HG02938 (cell line): ENCODE data around the gene USP28.
"Not testable (repeated sequence)": the region's sequence is repeated elsewhere in the genome, so short reads cannot be mapped to it uniquely, and the experiment has no call there.

Source experiments
- ATAC-seq: cut with Tn5 transposase; IDR thresholded peaks from one replicate; pipeline ENCODE4 v1.9.1; 2021; ENCODE audit warnings: mild to moderate bottlenecking, moderate library complexity; ENCODE audit not compliant: unreplicated experiment

Gene USP28, protein sequence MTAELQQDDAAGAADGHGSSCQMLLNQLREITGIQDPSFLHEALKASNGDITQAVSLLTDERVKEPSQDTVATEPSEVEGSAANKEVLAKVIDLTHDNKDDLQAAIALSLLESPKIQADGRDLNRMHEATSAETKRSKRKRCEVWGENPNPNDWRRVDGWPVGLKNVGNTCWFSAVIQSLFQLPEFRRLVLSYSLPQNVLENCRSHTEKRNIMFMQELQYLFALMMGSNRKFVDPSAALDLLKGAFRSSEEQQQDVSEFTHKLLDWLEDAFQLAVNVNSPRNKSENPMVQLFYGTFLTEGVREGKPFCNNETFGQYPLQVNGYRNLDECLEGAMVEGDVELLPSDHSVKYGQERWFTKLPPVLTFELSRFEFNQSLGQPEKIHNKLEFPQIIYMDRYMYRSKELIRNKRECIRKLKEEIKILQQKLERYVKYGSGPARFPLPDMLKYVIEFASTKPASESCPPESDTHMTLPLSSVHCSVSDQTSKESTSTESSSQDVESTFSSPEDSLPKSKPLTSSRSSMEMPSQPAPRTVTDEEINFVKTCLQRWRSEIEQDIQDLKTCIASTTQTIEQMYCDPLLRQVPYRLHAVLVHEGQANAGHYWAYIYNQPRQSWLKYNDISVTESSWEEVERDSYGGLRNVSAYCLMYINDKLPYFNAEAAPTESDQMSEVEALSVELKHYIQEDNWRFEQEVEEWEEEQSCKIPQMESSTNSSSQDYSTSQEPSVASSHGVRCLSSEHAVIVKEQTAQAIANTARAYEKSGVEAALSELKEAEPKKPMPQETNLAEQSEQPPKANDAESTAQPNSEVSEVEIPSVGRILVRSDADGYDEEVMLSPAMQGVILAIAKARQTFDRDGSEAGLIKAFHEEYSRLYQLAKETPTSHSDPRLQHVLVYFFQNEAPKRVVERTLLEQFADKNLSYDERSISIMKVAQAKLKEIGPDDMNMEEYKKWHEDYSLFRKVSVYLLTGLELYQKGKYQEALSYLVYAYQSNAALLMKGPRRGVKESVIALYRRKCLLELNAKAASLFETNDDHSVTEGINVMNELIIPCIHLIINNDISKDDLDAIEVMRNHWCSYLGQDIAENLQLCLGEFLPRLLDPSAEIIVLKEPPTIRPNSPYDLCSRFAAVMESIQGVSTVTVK

DNA sequence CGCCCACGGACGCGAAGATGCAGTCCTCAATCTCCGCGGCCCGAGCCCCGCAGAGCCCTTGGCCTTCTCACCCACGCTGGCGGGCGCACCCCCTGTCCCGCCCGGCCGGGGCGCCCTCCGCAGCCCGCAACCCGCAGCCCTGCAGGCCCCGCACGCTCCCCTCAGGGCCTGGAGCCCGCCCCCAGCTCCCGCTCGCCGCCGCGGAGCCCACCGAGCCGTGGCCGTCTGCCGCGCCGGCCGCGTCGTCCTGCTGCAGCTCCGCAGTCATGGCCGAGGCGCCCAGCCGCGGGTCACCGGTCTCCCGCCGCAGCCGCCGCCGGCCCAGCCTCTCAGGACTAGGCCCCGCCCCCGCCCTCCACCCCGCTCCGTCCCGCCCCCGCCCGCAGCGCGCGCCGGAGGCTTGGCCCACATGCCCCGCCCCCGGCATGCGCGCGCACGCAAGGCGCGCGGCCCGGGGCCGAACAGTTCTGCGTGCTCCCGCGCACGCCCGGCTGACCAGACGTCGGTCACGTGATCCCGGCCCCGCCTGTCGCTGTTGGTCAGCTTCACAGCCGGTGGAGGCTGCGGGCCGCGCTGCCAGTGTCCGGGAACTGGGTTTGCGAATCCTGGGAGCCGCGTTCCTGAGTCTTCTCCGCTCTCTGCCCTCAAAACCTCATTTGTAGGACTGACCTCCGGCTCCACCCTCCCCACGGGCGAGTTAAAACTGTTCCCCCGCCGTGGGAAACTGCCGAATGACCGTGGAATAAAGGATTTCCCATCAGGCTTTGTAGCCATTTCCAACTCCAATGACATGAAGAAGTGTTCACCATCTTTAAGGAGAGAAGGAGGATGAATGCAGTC lies at the start of gene USP28:
TSS of gene USP28 (minus strand) at position 339 of the 840 bp plus-strand sequence. CDS start at position 268, 71 bp downstream.
- peak; percentile 84 for ATAC-seq

DNA sequence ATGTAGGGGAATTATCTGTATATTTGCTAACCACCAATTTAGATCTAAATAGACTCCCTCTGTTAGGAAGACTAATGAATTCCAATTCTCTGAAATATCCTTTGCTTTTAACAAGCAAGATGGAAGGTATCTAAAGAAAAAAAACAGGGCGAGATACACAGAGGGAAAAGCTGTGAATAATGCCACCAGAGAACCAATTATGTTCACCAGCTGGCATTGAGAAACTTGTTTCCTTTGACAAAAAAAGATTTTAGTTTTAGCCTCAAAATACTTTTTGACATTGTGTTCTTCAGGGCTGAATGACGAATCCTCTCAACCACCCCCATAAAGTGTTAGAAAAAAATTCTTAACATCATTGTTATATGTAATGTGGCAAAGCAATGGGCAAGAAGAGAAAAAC lies 48.2 kb upstream of the USP28 start:
- no peak for ATAC-seq

DNA sequence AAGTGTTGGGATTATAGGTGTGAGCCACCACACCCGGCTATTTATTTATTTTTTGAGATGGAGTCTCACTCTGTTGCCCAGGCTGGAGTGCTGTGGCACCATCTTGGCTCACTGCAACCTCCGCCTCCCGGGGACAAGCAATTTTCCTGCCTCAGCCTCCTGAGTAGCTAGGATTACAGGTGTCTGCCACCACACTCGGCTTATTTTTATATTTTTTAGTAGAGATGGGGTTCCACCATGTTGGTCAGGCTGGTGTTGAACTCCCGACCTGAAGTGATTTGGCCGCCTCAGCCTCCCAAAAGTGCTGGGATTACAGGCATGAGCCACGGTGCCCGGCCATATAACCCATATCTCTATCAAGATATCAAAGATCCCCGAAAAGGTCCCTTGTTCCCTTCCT lies 36.1 kb upstream of the USP28 start:
- ATAC-seq = not testable (repeated sequence)

DNA sequence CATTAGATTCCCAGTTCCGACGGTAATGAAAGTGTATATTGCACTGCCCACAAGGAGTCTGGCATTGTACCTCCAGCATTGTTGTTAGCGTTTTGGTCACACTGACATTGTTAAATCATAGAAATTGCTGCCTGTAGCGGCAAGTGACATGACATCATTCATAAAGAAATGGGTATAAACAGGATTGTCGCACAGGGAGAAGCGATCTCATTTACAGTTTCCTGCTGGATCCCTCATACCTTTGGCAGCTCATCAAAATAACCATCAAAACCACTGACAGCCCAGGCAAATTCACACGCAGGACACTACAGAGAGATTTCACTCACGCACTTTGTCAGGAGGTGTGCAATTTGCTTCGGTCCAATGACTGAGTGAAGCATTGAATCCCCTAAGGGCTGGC lies 32.7 kb upstream of the USP28 start:
- no peak for ATAC-seq

DNA sequence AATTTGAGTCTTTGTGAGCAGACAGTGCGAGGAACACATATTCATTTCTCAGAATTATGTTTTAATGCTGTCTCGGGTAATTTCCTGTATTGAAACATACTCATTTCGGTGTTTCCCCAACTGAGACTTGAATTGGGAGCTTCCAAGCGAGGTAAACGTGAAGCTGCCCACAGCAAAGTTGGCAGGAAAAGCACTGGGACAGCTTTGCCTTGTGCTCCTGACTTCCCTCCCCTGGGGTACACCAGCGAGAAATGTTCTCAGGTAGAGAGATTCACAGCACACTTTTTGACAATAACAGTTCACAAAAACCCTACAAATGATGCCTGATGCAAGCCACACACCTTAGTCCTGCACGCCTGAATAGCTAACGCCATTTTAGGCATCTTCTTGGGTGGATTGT lies 32.3 kb upstream of the USP28 start:
- ATAC-seq = no peak

DNA sequence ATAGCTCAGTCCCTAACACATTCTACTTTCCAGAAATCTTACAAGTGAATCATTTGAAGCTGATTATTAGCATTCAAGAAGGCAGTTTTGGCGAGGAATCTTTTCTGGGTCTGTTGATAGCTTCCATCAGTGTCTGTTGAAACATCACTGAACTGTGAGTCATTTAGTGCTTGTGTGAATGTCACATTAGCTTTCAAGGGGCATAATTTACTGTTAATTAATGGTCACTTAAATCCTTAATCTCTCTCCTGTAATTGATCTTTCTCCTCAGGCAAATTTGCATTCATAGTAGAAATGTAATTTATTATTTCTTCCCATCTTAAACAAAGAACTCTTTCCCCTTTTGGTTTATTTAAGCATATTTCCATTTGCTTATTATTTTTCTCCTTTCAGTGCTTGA lies 31.8 kb upstream of the USP28 start:
- no peak for ATAC-seq

DNA sequence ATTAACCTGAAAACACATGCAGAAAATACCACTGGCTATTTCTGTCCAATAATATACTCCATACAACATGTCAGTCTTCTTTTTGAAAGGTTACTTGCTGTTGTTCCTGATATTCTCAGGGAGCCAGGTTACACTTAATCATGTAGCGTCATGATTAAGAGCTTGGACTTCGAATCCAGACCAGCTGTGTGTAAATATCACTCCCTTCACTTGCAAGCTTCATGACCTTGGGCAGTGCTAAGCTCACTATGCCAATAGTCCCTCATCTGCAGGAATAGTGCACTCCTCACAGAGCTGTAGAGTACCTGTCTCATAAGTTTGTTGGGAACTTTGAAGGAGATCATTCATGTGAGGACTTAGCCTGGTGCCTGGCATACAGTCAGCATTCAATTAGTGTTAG lies 31.1 kb upstream of the USP28 start:
- ATAC-seq = no peak

DNA sequence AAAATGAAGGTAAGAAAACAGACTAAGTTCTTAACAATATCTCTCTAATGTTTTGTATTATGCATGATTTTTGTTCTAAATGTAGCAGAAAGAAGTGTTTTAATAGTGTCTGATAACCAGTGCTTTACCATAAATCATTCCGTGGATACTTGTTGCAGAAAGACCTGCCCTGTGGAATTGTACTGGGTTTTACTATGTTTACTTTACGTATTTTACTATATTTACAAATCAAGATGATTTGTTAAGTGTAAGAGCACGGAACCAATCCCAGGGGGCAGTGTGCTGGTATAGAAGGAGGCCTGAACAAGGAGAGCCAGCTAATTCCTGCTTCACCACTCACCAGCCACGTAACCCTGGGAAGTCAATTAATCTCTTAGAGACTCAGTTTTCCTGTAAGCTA lies 30.7 kb upstream of the USP28 start:
- ATAC-seq = no peak

DNA sequence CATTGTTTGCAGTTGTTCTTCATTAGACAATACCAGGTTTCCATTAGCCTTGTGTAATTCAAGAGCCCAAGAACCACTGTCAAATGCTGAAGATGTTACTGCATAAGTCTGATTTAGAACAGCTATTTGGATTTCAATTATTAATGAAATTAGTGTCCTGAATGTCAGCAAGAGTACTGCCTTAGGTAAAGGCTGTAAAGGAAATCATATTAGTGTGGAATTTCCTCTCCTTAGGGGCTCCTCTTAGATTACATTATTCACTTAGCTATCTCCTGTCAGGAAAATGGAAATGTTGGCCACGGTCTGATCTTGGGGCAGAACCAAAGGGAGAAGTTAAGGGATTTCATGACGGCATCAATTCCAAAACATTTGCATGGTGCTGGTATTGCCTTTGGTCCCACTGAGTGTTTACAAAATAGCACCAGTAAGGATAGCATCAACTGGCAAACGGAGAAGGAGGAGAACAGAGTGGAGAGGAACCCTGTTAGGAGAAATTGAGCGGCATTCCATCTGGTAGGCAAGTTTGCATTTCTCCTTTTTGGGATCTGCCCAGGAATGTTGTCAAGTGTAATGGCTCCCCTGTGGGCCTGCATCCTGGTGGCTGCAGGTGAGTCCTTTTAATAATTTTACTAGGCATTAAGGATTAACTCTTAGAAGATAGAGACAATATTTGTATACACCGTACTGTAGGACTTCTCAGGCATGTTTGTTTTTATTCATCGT lies 29.2 kb upstream of the USP28 start, which contains the start of gene HTR3B:
TSS of gene HTR3B (plus strand) at position 418 of the 723 bp plus-strand sequence. CDS start at position 556, 138 bp downstream.
- no peak for ATAC-seq

DNA sequence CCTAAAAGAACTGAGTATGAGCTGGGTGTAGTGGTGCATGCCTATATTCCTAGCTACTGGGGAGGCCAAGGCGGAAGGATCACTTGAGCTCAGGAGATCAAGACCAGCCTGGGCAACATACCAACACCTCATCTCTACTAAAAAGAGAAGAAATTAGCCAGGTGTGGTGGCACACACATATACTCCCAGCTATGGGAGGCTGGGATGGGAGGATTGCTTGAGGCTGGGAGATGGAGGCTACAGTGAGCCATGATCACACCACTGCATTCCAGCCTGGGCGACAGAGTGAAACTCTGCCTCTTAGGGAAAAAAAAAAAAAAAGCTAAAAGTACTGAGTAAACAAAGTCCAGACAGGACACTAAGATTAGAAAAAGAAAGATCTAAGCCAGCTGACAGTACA lies 25.8 kb upstream of the USP28 start:
- ATAC-seq = no peak

DNA sequence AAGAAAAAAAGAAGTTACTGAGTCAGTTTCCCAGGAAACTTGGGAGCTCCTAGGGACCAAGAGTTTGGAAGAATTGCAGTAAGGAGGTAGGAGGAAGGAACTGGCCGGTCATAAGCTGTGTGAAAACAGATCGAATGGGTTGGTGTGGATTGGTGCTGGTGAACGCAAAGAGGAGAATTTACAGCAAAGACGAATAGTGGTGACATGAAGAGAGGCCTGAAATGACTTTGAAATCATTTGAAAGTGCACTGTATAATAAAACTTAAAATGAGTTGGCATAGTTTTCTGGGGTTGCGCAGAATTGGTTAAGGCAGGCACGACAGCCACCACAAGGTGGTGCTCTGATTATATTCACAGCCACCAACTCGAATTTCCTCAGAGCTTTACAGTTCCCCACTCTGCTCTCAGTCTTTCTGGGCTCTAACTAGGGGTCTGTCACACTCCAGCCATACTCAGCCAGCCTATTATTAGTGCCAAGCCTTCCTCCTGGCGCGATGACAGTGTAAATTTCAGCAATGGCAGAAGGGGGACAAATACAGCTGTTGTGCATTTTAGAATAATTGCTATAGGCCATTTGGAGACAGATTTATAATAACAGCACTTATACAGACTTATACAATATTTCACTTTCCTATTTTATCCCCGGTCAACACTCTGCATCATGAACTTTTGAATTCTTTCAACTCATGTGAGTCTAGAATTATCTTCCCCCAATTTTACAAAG lies 20.9 kb upstream of the USP28 start:
- ATAC-seq = no peak

DNA sequence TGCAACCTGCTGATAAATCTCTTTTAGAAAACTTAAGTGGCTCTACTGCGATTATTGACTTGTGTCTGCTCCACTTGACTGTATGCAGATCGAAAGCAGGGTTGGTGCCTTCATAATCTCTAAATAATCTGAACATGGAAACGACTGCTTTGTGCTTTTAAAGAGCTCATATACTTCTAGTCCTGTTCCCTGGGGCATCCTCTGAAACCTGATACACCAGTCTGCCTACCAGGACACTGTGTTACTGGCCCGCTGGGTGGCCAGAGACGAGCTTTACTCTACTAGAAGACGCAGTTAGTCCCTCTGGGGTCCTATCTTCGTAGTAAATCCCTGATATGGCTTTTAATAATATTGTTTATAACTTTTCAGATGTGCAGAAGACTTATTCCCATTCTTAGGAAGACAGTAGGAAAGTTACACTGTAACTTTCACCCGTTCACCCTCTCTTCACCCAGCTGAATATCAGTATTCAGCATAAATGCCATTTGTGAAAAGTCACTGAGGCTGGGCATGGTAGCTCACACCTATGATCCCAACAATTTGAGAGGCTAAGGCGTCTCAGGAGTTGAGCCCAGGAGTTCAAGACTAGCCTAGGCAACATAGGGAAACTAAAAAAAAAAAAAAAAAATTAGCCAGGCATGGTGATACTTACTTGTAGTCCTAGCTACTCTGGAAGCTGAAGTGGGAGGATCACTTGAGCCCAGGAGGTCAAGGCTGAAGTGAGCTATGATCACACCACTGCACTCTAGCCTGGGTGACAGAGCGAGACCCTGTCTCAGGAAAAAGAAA lies 20.2 kb upstream of the USP28 start:
- ATAC-seq = no peak

DNA sequence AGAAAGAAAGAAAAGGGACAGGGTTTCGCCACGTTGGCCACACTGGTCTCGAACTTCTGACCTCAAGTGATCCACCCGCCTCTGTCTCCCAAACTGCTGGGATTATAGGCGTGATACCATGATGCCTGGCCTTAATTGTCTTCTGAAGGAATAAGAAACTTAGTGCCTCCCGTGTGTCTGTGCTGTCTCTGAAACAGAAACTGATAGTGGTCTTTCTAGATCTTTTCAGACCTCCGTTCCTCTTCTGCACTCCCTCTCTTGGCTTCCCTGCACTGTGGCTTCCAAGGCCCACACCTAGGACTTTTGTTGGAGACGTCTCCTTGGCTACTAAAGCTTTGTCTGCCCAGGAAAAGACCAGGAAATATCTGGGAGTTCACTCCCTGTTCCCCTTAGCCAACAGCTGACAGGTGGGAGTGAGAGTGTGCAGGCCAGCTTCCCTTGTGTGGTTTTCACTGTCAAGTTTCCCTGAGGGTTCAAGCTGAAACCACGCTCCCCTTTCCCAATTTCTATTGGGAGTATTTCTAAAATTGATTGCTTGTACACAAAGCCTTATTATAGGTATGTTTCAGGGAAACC lies 19.1 kb upstream of the USP28 start:
- no peak for ATAC-seq

DNA sequence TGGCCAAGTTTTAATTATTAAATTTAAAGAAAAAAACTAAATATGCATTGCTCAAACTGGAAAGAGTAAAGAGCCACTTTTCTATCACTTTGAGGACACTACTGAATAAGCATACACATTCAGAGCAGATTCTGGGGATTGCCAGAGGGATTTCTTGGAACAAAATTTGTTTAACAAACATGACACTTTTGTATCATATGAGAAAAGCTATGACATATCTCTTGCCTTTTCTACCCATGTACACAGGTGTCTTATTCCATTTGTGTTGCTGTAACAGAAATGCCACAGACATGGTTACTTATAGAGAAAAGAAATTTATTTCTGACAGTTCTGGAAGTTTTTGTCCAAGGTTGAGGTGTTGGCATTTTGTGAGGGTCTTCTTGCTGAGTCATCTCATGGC lies 13.5 kb upstream of the USP28 start:
- ATAC-seq = no peak

DNA sequence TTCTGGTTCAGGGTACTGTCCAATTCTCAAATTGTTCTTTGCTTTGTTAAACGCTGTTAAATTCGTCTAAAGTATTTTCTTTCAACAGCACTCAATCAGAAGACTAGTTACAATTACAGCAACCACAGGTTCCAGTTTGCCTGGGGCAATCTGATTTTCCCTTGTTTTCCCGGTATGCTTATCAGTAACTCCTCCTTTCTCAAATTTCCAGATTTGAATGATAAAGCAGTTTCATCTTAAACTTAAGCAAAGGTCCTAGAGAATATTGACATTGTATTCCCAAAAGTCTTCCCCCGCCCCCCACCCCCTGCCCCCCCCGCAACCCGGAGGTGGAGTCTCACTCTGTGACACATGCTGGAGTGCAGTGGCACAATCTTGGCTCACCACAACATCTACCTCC lies 10.5 kb upstream of the USP28 start:
- ATAC-seq = no peak

DNA sequence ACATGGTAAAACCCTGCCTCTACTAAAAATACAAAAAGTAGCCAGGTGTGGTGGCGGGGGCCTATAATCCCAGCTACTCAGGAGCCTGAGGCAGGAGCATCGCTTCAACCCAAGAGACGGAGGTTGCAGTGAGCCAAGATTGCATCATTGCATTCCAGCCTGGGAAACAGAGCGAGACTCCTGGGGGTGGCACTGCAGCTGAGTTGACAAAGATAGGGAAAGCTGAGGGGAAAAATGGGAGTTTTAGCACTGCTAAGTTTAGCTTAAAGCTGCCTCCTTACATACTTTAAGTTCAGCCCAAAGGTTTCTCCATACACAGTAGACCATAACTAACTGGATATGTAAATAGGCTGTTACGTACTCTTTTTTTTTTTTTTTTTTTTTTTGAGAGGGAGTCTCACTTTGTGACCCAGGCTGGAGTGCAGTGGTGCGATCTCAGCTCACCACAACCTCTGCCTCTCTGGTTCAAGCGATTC lies 9.0 kb upstream of the USP28 start:
- no peak for ATAC-seq

DNA sequence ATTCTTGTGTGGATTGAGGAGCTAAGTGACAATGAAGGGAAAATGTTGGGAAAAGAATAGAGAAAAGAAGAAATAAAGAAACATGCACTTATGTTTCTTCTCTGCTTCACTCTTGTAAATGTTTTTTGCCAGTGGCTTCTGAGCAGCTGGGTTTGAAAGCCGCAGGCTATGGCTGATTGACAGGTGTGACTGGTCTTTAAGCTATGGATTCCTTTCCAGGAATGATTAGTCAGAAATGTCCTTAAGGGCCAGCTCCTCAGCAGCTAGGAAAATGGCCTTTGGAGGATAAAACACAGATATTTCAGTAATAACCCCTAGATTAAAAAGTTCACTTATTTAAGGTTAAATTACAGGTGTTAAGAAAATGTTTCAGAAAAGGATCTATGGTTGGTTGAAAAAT lies 6.5 kb upstream of the USP28 start:
- ATAC-seq = no peak

DNA sequence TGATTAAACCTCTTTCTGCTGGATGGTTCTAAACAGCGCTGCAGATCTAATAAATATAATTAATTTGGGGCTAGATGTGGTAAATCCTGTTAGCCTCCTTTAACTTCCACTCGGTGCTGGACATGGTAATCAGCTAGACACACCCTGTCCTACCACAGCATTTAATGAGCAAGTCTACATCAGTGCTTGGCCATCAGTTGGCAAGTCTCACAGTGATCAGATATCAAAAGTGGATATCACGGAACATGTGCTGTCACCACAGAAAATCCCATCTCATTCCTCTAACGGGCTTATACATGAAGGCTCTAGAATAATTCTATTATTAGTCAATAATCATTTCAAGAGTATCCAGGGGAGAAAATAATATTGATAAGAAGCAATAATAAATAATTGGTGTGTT lies 5.6 kb upstream of the USP28 start:
- ATAC-seq = no peak
